Aorta (tissue), 5 donors: ENCODE measurements around the gene TNRC18. TPM values are rescaled to one million over a fixed set of nuclear protein-coding genes. Genes with fewer than 3 reads are reported as not detected.

Source experiments
- ATAC-seq: fragments of 200-7000 bp; cut with Tn5 transposase; one replicate; pipeline ENCODE4 v1.9.1; 2022; ENCODE audit warnings: moderate library complexity; ENCODE audit not compliant: low FRiP score
- DNase-seq, 2 donors: peaks; one replicate each; pipeline ENCODE4 v3.0.0-alpha.2; 2020
- H3K27ac ChIP-seq, 2 donors: one replicate each; pipeline ENCODE4 v1.5.1; 2013; ENCODE audit warnings: low read length in 2 of 2, mild to moderate bottlenecking in 2 of 2, moderate library complexity in 2 of 2, control low read depth in 1 of 2, inconsistent platforms in 1 of 2, low read depth in 1 of 2
- H3K27me3 ChIP-seq, 2 donors: one replicate each; pipeline ENCODE4 v1.6.1; 2013; ENCODE audit warnings: control low read depth in 1 of 2, low read length in 1 of 2, mild to moderate bottlenecking in 1 of 2, moderate library complexity in 1 of 2; ENCODE audit not compliant: insufficient read depth in 2 of 2, control insufficient read depth in 1 of 2
- H3K36me3 ChIP-seq, 2 donors: one replicate each; pipeline ENCODE4 v1.6.1; 2013; ENCODE audit warnings: control low read depth in 1 of 2, low read length in 1 of 2, mild to moderate bottlenecking in 1 of 2; ENCODE audit not compliant: insufficient read depth in 2 of 2, control insufficient read depth in 1 of 2
- H3K4me1 ChIP-seq, 2 donors: one replicate each; pipeline ENCODE4 v1.6.1; 2013; ENCODE audit warnings: low read length in 2 of 2, control low read depth in 1 of 2, mild to moderate bottlenecking in 1 of 2, moderate library complexity in 1 of 2; ENCODE audit not compliant: insufficient read depth in 2 of 2, control insufficient read depth in 1 of 2
- H3K4me3 ChIP-seq, 2 donors: one replicate each; pipeline ENCODE4 v1.5.1; 2013; ENCODE audit warnings: low read length in 2 of 2, control low read depth in 1 of 2, mild to moderate bottlenecking in 1 of 2
- H3K9me3 ChIP-seq: one replicate; pipeline ENCODE4 v1.6.1; 2013; ENCODE audit warnings: mild to moderate bottlenecking, low read length; ENCODE audit not compliant: control insufficient read depth
- whole genome bisulfite sequencing, 2 donors: extraction: QIAGEN DNeasy Blood & Tissue Kit; methylation state at CpG; one replicate each; pipeline ENCODE4 v1.1.7; 2013; 5-methylcytosine and 5-hydroxymethylcytosine counted together
- intact Hi-C, 2 donors: fragments of 100-400 bp; cut with DNase I; formaldehyde crosslinking; loops; one replicate each; pipeline versions ENCODE4 v1.14.2 to v1.15.0; 2022
- polyA plus RNA-seq, 2 donors: library from polyadenylated mRNA; stranded (reverse); fragments of 200-250 nt; gene quantifications; one replicate each; pipeline ENCODE4 v1.2.3, GENCODE V29; 2013
- total RNA-seq, 2 donors: library from RNA; stranded (reverse); fragmentation: NEBNext Ultra II Directional; extraction: Animal tissue kit (Norgen Biotek cat#: 25700); gene quantifications; one replicate each; pipeline ENCODE4 v1.2.1, GENCODE V29; 2021
- donor health status: healthy with polysubstance abuse.
- donor health status: Bipolar disorder and iron deficiency.
- donor health status: DM: no; HTN: no; CAD: no.
- donor health status: DM: no; HTN: no; CAD: no.
- donor health status: DM: yes; HTN: yes; CAD: no.

TNRC18 gene
- total and polyA plus RNA-seq, 4 donors: 41.8 to 132 (median 78.2) TPM

GRCh38 chr7:5404421-5404826 lies 19.2 kb downstream of the TNRC18 start:
- DNase-seq: no peak
- no peak for ATAC-seq
- Histone ChIP-seq H3K9me3 (no peaks in the 10 kb centered on the region), H3K27ac (no peak overlapping the region), H3K36me3 (peaks cover 2% of the 10 kb centered on the region in 2 donors), H3K4me3 (no peak overlapping the region), H3K4me1 (peaks cover 2 to 5% of the 10 kb centered on the region in 2 donors), H3K27me3 (no peaks in the 10 kb centered on the region)
- WGBS, 2 donors: 24% methylated on average over 8 of the region's 8 CpGs
- intact Hi-C loops: no loop called here

- no peak for DNase-seq
- 88 to 89% methylated on average over 6 of the region's 6 CpGs for WGBS, 2 donors
- peaks cover 2% of the 10 kb centered on the region in 2 donors for H3K36me3 ChIP-seq
- H3K4me1 ChIP-seq: peaks cover 2 to 5% of the 10 kb centered on the region in 2 donors
- no peak for ATAC-seq
- no peaks in the 10 kb centered on the region for H3K9me3 ChIP-seq
- no peaks in the 10 kb centered on the region for H3K27me3 ChIP-seq
- H3K27ac ChIP-seq: no peak overlapping the region
- H3K4me3 ChIP-seq: no peak overlapping the region
- intact Hi-C loops: no loop called here
Observed at GRCh38 chr7:5403442-5403841, 20.2 kb downstream of the TNRC18 start.

GRCh38 chr7:5397736-5398135 lies 25.9 kb downstream of the TNRC18 start:
- intact Hi-C loops: no loop called here
- H3K36me3 ChIP-seq: peaks cover 0 to 2% of the 10 kb centered on the region in 2 donors
- H3K9me3 ChIP-seq: no peaks in the 10 kb centered on the region
- no peak overlapping the region for H3K4me3 ChIP-seq
- no peaks in the 10 kb centered on the region for H3K4me1 ChIP-seq
- no peak for ATAC-seq
- no peak overlapping the region for H3K27ac ChIP-seq
- WGBS, 2 donors: 77 to 82% methylated on average over 7 of the region's 7 CpGs
- no peaks in the 10 kb centered on the region for H3K27me3 ChIP-seq
- DNase-seq: peak in 1 of 2 donors; percentile 45

GRCh38 chr7:5396999-5397663 lies 26.5 kb downstream of the TNRC18 start:
- peaks cover 0 to 2% of the 10 kb centered on the region in 2 donors for H3K36me3 ChIP-seq
- peak; percentile 91 to 95 for DNase-seq
- H3K27ac ChIP-seq: no peak overlapping the region
- 59 to 63% methylated on average over 30 of the region's 30 CpGs for WGBS, 2 donors
- H3K4me1 ChIP-seq: no peaks in the 10 kb centered on the region
- peak; percentile 87 for ATAC-seq
- no peaks in the 10 kb centered on the region for H3K9me3 ChIP-seq
- intact Hi-C loops: no loop called here
- no peaks in the 10 kb centered on the region for H3K27me3 ChIP-seq
- no peak overlapping the region for H3K4me3 ChIP-seq

- Histone ChIP-seq H3K27ac (no peak overlapping the region), H3K27me3 (no peaks in the 10 kb centered on the region), H3K9me3 (no peaks in the 10 kb centered on the region), H3K4me3 (no peak overlapping the region), H3K36me3 (peaks cover 0 to 2% of the 10 kb centered on the region in 2 donors), H3K4me1 (no peaks in the 10 kb centered on the region)
- WGBS, 2 donors: 47 to 56% methylated on average over 6 of the region's 6 CpGs
- ATAC-seq: peak; percentile 12
- DNase-seq: no peak
- intact Hi-C loops: no loop called here
Observed at GRCh38 chr7:5396542-5396941, 27.1 kb downstream of the TNRC18 start.

- H3K9me3 ChIP-seq: no peaks in the 10 kb centered on the region
- no peaks in the 10 kb centered on the region for H3K4me1 ChIP-seq
- 69 to 73% methylated on average over 15 of the region's 15 CpGs for WGBS, 2 donors
- H3K36me3 ChIP-seq: no peaks in the 10 kb centered on the region
- H3K27ac ChIP-seq: no peak overlapping the region
- intact Hi-C loops: no loop called here
- ATAC-seq (no peak), DNase-seq (no peak)
- H3K27me3 ChIP-seq: no peaks in the 10 kb centered on the region
- no peak overlapping the region for H3K4me3 ChIP-seq
Observed at GRCh38 chr7:5395246-5395645, 28.4 kb downstream of the TNRC18 start.

GRCh38 chr7:5394264-5395105 lies 29.1 kb downstream of the TNRC18 start:
- H3K4me1 ChIP-seq: no peaks in the 10 kb centered on the region
- H3K27ac ChIP-seq: no peak overlapping the region
- WGBS, 2 donors: 82 to 87% methylated on average over 31 to 33 of the region's 33 CpGs

GRCh38 chr7:5393748-5394147 lies 29.9 kb downstream of the TNRC18 start:
- ATAC-seq (no peak), DNase-seq (no peak)
- no peaks in the 10 kb centered on the region for H3K27me3 ChIP-seq
- intact Hi-C loops: no loop called here
- peaks cover 0 to 2% of the 10 kb centered on the region in 2 donors for H3K36me3 ChIP-seq
- WGBS, 2 donors: 75 to 82% methylated on average over 8 of the region's 8 CpGs
- no peak overlapping the region for H3K4me3 ChIP-seq
- no peak overlapping the region for H3K27ac ChIP-seq
- no peaks in the 10 kb centered on the region for H3K4me1 ChIP-seq
- H3K9me3 ChIP-seq: no peaks in the 10 kb centered on the region

More at GRCh38 chr7:5394264-5395105, 29.1 kb downstream of the TNRC18 start:
- DNase-seq (no peak), ATAC-seq (no peak)
- Histone ChIP-seq H3K36me3 (no peaks in the 10 kb centered on the region), H3K9me3 (no peaks in the 10 kb centered on the region), H3K27me3 (no peaks in the 10 kb centered on the region), H3K4me3 (no peak overlapping the region)
- intact Hi-C loops: no loop called here
